ENCODE results near the gene DECR2.
A peak's percentile ranks its signal among the peaks of the same experiment; 100 is the strongest.

DECR2 gene

DNA sequence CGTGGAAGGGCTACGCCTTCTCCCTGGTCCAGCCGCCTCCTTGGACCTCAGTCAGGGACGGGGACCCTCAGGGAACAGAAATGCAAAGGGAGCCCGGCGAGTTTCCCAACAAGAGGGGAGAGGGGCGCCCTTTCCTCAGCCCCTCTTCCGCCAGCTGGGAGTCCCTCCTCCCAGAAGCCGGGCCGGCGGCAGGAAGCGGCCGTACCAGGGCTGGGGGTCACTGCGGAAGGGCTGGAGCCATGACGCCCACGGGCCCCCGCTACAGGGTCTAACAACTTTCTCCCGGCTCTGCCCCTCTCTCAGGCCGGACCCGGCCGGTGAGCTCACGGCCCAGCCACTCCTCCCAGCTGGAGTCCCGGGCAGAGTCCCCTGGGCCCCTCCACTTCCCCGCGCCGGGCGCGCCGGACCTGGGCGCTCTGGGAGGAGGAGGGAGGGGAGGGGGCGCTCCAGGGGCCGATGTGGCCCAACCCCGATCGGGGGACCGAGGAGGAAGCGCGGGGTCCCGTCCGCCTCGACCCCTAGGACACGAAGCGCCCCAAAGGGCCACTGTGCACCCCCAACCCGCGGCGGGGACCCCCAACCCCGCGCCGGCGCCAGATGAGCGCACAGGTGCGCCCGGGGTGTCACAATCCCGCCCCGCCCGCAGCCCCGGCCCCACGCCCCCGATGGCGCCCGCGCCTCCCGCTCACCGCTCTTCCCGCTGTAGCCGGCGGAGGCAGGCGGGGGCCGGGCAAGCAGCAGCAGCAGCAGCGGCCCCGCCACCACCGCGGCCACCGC is 20.5 kb upstream of the DECR2 start (continued):
- TF ChIP-seq ZBTB8A (tag by site-specific recombination; IDR thresholded peaks at IDR 0.05), result peak; percentile 93
- peak; percentile 64 for TF ChIP-seq ZBTB7A (tag by site-specific recombination; IDR thresholded peaks at IDR 0.05; ENCODE audit: low read depth)
- TF ChIP-seq, protein P1, sequence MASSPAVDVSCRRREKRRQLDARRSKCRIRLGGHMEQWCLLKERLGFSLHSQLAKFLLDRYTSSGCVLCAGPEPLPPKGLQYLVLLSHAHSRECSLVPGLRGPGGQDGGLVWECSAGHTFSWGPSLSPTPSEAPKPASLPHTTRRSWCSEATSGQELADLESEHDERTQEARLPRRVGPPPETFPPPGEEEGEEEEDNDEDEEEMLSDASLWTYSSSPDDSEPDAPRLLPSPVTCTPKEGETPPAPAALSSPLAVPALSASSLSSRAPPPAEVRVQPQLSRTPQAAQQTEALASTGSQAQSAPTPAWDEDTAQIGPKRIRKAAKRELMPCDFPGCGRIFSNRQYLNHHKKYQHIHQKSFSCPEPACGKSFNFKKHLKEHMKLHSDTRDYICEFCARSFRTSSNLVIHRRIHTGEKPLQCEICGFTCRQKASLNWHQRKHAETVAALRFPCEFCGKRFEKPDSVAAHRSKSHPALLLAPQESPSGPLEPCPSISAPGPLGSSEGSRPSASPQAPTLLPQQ (tag by site-specific recombination; IDR thresholded peaks at IDR 0.05), result peak; percentile 71
- TF ChIP-seq, protein P2, sequence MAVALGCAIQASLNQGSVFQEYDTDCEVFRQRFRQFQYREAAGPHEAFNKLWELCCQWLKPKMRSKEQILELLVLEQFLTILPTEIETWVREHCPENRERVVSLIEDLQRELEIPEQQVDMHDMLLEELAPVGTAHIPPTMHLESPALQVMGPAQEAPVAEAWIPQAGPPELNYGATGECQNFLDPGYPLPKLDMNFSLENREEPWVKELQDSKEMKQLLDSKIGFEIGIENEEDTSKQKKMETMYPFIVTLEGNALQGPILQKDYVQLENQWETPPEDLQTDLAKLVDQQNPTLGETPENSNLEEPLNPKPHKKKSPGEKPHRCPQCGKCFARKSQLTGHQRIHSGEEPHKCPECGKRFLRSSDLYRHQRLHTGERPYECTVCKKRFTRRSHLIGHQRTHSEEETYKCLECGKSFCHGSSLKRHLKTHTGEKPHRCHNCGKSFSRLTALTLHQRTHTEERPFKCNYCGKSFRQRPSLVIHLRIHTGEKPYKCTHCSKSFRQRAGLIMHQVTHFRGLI (tag by site-specific recombination; IDR thresholded peaks at IDR 0.05), result peak; percentile 23; the same call in 1 of the 2 replicates
- no peak for TF ChIP-seq ZNF391 (tag by site-specific recombination; IDR thresholded peaks at IDR 0.05; ENCODE audit: borderline replicate concordance, low read depth)
- TF ChIP-seq, protein P3, sequence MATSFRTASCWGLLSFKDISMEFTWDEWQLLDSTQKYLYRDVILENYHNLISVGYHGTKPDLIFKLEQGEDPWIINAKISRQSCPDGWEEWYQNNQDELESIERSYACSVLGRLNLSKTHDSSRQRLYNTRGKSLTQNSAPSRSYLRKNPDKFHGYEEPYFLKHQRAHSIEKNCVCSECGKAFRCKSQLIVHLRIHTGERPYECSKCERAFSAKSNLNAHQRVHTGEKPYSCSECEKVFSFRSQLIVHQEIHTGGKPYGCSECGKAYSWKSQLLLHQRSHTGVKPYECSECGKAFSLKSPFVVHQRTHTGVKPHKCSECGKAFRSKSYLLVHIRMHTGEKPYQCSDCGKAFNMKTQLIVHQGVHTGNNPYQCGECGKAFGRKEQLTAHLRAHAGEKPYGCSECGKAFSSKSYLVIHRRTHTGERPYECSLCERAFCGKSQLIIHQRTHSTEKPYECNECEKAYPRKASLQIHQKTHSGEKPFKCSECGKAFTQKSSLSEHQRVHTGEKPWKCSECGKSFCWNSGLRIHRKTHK (tag by site-specific recombination; IDR thresholded peaks at IDR 0.05), result no peak
- TF ChIP-seq ZNF571 (tag by site-specific recombination; IDR thresholded peaks at IDR 0.05), result no peak
- TF ChIP-seq, protein P4, sequence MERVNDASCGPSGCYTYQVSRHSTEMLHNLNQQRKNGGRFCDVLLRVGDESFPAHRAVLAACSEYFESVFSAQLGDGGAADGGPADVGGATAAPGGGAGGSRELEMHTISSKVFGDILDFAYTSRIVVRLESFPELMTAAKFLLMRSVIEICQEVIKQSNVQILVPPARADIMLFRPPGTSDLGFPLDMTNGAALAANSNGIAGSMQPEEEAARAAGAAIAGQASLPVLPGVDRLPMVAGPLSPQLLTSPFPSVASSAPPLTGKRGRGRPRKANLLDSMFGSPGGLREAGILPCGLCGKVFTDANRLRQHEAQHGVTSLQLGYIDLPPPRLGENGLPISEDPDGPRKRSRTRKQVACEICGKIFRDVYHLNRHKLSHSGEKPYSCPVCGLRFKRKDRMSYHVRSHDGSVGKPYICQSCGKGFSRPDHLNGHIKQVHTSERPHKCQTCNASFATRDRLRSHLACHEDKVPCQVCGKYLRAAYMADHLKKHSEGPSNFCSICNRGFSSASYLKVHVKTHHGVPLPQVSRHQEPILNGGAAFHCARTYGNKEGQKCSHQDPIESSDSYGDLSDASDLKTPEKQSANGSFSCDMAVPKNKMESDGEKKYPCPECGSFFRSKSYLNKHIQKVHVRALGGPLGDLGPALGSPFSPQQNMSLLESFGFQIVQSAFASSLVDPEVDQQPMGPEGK (tag by site-specific recombination; IDR thresholded peaks at IDR 0.05), result peak; percentile 74
- TF ChIP-seq ZNF350 (tag by site-specific recombination; IDR thresholded peaks at IDR 0.05), result no peak
- TF ChIP-seq OVOL3 (tag by site-specific recombination; IDR thresholded peaks at IDR 0.05), result no peak
- no peak; the same call in 1 of the 2 replicates for TF ChIP-seq SP7 (tag by site-specific recombination; IDR thresholded peaks at IDR 0.05)
- no peak for TF ChIP-seq ZFP37 (tag by site-specific recombination; IDR thresholded peaks at IDR 0.05)
- TF ChIP-seq, protein P5, sequence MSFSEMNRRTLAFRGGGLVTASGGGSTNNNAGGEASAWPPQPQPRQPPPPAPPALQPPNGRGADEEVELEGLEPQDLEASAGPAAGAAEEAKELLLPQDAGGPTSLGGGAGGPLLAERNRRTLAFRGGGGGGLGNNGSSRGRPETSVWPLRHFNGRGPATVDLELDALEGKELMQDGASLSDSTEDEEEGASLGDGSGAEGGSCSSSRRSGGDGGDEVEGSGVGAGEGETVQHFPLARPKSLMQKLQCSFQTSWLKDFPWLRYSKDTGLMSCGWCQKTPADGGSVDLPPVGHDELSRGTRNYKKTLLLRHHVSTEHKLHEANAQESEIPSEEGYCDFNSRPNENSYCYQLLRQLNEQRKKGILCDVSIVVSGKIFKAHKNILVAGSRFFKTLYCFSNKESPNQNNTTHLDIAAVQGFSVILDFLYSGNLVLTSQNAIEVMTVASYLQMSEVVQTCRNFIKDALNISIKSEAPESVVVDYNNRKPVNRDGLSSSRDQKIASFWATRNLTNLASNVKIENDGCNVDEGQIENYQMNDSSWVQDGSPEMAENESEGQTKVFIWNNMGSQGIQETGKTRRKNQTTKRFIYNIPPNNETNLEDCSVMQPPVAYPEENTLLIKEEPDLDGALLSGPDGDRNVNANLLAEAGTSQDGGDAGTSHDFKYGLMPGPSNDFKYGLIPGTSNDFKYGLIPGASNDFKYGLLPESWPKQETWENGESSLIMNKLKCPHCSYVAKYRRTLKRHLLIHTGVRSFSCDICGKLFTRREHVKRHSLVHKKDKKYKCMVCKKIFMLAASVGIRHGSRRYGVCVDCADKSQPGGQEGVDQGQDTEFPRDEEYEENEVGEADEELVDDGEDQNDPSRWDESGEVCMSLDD (tag by site-specific recombination; IDR thresholded peaks at IDR 0.05), result peak; percentile 63; the same call in 1 of the 2 replicates
- TF ChIP-seq, protein P6, sequence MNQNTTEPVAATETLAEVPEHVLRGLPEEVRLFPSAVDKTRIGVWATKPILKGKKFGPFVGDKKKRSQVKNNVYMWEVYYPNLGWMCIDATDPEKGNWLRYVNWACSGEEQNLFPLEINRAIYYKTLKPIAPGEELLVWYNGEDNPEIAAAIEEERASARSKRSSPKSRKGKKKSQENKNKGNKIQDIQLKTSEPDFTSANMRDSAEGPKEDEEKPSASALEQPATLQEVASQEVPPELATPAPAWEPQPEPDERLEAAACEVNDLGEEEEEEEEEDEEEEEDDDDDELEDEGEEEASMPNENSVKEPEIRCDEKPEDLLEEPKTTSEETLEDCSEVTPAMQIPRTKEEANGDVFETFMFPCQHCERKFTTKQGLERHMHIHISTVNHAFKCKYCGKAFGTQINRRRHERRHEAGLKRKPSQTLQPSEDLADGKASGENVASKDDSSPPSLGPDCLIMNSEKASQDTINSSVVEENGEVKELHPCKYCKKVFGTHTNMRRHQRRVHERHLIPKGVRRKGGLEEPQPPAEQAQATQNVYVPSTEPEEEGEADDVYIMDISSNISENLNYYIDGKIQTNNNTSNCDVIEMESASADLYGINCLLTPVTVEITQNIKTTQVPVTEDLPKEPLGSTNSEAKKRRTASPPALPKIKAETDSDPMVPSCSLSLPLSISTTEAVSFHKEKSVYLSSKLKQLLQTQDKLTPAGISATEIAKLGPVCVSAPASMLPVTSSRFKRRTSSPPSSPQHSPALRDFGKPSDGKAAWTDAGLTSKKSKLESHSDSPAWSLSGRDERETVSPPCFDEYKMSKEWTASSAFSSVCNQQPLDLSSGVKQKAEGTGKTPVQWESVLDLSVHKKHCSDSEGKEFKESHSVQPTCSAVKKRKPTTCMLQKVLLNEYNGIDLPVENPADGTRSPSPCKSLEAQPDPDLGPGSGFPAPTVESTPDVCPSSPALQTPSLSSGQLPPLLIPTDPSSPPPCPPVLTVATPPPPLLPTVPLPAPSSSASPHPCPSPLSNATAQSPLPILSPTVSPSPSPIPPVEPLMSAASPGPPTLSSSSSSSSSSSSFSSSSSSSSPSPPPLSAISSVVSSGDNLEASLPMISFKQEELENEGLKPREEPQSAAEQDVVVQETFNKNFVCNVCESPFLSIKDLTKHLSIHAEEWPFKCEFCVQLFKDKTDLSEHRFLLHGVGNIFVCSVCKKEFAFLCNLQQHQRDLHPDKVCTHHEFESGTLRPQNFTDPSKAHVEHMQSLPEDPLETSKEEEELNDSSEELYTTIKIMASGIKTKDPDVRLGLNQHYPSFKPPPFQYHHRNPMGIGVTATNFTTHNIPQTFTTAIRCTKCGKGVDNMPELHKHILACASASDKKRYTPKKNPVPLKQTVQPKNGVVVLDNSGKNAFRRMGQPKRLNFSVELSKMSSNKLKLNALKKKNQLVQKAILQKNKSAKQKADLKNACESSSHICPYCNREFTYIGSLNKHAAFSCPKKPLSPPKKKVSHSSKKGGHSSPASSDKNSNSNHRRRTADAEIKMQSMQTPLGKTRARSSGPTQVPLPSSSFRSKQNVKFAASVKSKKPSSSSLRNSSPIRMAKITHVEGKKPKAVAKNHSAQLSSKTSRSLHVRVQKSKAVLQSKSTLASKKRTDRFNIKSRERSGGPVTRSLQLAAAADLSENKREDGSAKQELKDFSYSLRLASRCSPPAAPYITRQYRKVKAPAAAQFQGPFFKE (tag by site-specific recombination; IDR thresholded peaks at IDR 0.05; ENCODE audit: borderline replicate concordance), result no peak
- TF ChIP-seq ZNF600 (tag by site-specific recombination; IDR thresholded peaks at IDR 0.05), result peak; percentile 54
- TF ChIP-seq ZFHX2 (tag by site-specific recombination; conservative IDR thresholded peaks at IDR 0.05), result peak; percentile 36; the same call in 1 of the 2 replicates
- TF ChIP-seq ZNF341 (tag by site-specific recombination; IDR thresholded peaks at IDR 0.05; ENCODE audit: low read depth), result peak; percentile 35; the same call in 1 of the 2 replicates
- peak; percentile 70 for TF ChIP-seq ZNF423 (tag by site-specific recombination; IDR thresholded peaks at IDR 0.05)
- no peak for TF ChIP-seq ZNF354C (tag by site-specific recombination; IDR thresholded peaks at IDR 0.05; ENCODE audit: borderline replicate concordance, low read depth)
- peak; percentile 56 for TF ChIP-seq ZIC2 (tag by site-specific recombination; IDR thresholded peaks at IDR 0.05)
- TF ChIP-seq RBAK (tag by site-specific recombination; IDR thresholded peaks at IDR 0.05), result no peak
- TF ChIP-seq ZNF174 (tag by site-specific recombination; IDR thresholded peaks at IDR 0.05), result no peak
- peak; percentile 48; the same call in 1 of the 2 replicates for TF ChIP-seq ZFP69B (tag by site-specific recombination; IDR thresholded peaks at IDR 0.05)
